Measurements from ENCODE around the gene TSPAN5. TPM values are rescaled to one million over a fixed set of nuclear protein-coding genes. Genes with fewer than 3 reads are reported as not detected.

The TSPAN5 gene
- total RNA-seq, 4 donors from 2014 or later = 14.5 to 33.4 (median 17.0) TPM

DNA sequence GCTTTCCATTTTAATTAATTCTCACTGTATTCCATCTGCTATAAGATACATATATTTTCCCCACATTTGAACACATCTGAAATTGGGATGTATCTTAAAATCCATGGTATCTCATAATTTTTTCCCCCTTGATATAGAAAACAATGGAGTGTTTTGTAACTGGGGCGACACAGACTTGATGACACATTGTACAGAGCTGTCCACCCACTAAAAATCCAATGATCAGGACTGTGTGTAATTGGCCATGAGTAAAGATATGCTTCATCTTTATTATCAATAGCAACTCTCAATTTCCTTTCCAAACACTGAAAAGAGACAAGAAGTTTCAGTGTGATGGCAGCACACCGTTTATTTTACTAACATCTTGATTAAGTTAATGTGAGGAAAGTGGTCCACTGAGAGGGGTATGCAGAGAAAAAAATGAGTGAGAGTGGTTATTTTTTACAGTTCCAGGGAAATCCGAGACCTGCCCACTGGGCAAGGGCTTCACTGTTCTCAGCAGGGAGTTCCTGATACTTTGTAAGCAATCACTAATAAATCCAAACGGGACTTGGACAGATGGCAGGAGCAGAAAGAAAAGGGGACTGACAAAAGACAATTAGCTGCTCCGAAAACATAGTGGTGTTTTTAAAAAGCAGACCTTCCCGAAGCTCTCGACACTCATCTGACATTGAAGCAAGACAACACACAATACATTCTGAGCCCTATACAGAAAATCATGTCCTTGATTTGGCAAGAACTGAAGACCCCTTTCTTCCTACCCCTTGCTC is 149.4 kb downstream of the TSPAN5 start:
- Histone ChIP-seq H3K27ac (peak overlapping the region; percentile 65), H3K4me1 (peaks cover 28% of the 10 kb centered on the region), H3K27me3 (no peaks in the 10 kb centered on the region), H3K9me3 (no peaks in the 10 kb centered on the region), H3K4me3 (no peak overlapping the region), H3K36me3 (no peaks in the 10 kb centered on the region)
- no peak for DNase-seq (ENCODE audit: low spot score in 2 of 2)
- 62% methylated on average over 7 of the region's 7 CpGs for WGBS
- TF ChIP-seq POLR2A (IDR thresholded peaks at IDR 0.05) (no peak), EP300 (IDR thresholded peaks at IDR 0.05) (no peak), POLR2AphosphoS5 (IDR thresholded peaks at IDR 0.05) (no peak)
- TF ChIP-seq, protein P1, sequence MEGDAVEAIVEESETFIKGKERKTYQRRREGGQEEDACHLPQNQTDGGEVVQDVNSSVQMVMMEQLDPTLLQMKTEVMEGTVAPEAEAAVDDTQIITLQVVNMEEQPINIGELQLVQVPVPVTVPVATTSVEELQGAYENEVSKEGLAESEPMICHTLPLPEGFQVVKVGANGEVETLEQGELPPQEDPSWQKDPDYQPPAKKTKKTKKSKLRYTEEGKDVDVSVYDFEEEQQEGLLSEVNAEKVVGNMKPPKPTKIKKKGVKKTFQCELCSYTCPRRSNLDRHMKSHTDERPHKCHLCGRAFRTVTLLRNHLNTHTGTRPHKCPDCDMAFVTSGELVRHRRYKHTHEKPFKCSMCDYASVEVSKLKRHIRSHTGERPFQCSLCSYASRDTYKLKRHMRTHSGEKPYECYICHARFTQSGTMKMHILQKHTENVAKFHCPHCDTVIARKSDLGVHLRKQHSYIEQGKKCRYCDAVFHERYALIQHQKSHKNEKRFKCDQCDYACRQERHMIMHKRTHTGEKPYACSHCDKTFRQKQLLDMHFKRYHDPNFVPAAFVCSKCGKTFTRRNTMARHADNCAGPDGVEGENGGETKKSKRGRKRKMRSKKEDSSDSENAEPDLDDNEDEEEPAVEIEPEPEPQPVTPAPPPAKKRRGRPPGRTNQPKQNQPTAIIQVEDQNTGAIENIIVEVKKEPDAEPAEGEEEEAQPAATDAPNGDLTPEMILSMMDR (IDR thresholded peaks at IDR 0.05) = no peak

DNA sequence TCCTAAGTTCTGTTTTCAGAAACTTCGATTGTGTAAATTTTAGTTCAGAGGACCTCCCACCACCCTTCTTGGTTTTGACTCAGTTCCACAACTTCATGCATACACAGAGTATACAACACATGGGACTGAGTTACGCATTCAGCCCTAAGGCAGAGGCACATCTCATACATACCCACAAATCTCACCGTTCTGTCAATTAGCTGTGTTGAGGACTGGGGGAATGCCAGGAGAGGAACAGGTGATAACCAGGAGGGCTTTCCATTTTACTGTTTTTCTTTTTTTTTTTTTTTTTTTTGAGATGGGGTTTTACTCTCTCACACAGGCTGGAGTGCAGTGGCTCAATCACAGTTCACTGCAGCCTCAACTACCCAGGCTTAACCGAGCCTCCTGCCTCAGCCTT is 150.2 kb downstream of the TSPAN5 start:
- Histone ChIP-seq H3K27ac (no peak overlapping the region), H3K36me3 (no peaks in the 10 kb centered on the region), H3K4me3 (no peak overlapping the region), H3K9me3 (no peaks in the 10 kb centered on the region), H3K27me3 (no peaks in the 10 kb centered on the region), H3K4me1 (peaks cover 28% of the 10 kb centered on the region)
- no peak for DNase-seq (ENCODE audit: low spot score in 2 of 2)
- TF ChIP-seq EP300 (IDR thresholded peaks at IDR 0.05) (no peak), POLR2A (IDR thresholded peaks at IDR 0.05) (no peak), POLR2AphosphoS5 (IDR thresholded peaks at IDR 0.05) (no peak)
- TF ChIP-seq, protein P1 (IDR thresholded peaks at IDR 0.05) = no peak
- 93% methylated on average over 4 of the region's 4 CpGs for WGBS

DNA sequence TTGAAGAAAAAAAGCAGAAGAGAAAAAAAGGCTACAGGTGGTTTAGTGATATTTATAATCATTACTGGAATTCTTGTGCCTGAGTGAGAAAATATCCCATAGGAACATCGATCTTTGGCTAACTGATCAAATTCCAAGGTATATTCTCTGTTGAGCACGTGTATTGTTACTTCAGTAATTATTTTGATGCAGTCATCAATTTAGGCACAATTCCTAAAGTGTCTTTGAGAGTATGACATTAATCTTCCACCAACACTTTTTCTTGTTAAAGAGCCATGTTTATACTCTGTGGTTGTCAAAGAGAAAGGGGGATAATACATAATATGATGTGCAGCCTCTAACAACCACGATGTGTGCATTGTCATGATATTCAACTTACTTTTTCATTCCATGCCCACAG is 151.1 kb downstream of the TSPAN5 start:
- TF ChIP-seq POLR2AphosphoS5 (IDR thresholded peaks at IDR 0.05) = no peak
- no peak for TF ChIP-seq EP300 (IDR thresholded peaks at IDR 0.05)
- TF ChIP-seq POLR2A (IDR thresholded peaks at IDR 0.05) = no peak
- TF ChIP-seq, protein P1 (IDR thresholded peaks at IDR 0.05) = no peak
- Histone ChIP-seq H3K4me3 (no peak overlapping the region), H3K9me3 (no peaks in the 10 kb centered on the region), H3K27ac (no peak overlapping the region), H3K4me1 (peaks cover 28% of the 10 kb centered on the region), H3K36me3 (no peaks in the 10 kb centered on the region), H3K27me3 (no peaks in the 10 kb centered on the region)
- DNase-seq (ENCODE audit: low spot score in 2 of 2) = no peak
- WGBS = 78% methylated on average over 3 of the region's 3 CpGs

DNA sequence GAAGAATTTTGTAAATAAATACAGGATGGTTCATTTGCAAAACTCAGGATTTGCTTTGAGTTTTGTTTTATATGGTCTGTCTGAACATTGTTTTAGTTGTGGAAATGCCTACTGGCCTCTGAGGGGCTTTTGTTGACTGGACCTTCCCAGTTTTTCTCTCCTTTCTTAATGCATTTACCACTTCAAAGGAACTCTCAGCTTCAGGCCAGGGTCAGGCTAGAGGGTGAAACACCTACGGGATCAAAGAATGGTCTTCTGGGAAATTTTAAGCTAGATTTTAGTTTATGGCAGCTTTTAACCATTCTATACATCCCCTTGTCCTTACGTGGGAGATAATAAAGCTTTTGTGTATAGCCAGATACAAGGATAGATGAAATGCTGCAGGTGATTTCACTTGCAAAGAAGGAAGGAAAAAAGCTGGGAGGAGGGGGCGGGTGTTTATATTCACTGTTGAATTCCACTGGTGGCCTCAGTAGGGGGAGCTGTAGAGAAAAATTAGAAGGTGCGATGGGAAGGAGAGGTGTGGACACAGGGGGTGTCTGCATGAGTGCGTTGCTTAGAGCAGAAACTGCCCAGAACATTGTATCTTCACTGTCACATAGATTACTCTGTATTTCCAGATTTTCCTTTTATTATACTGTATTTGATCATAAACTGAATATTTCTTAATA is 151.8 kb downstream of the TSPAN5 start:
- Histone ChIP-seq H3K4me3 (no peak overlapping the region), H3K27me3 (no peaks in the 10 kb centered on the region), H3K4me1 (peaks cover 28% of the 10 kb centered on the region), H3K36me3 (no peaks in the 10 kb centered on the region), H3K9me3 (no peaks in the 10 kb centered on the region), H3K27ac (no peak overlapping the region)
- TF ChIP-seq EP300 (IDR thresholded peaks at IDR 0.05) (no peak), POLR2AphosphoS5 (IDR thresholded peaks at IDR 0.05) (no peak), POLR2A (IDR thresholded peaks at IDR 0.05) (no peak)
- TF ChIP-seq, protein P1 (IDR thresholded peaks at IDR 0.05) = no peak
- WGBS = 79% methylated on average over 5 of the region's 5 CpGs
- DNase-seq (ENCODE audit: low spot score in 2 of 2) = no peak

DNA sequence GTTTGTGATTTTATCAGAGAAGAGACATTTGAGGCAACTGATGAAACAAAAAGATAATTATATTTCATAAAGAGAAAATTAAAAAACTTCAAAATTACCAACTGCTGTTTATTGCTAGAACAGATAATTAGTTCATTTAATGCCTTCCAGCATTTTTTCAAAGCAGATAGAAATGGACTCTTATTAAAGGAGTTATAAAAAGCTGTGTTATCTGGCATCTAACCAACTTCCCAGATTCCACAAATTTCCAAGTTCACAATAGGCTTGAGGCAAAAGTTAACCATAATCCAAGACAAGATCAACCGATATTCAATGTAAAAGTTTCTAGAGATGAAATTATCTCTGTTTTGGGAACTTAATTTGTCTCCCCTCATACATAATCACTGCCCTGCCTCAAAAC is 152.4 kb downstream of the TSPAN5 start:
- WGBS = 59% methylated on average over 1 of the region's 1 CpG
- no peak for DNase-seq (ENCODE audit: low spot score in 2 of 2)
- Histone ChIP-seq H3K4me1 (peaks cover 24% of the 10 kb centered on the region), H3K27me3 (no peaks in the 10 kb centered on the region), H3K27ac (no peak overlapping the region), H3K4me3 (no peak overlapping the region), H3K9me3 (no peaks in the 10 kb centered on the region), H3K36me3 (no peaks in the 10 kb centered on the region)
- TF ChIP-seq EP300 (IDR thresholded peaks at IDR 0.05) (no peak), POLR2AphosphoS5 (IDR thresholded peaks at IDR 0.05) (no peak), POLR2A (IDR thresholded peaks at IDR 0.05) (no peak)
- TF ChIP-seq, protein P1 (IDR thresholded peaks at IDR 0.05) = no peak

Data from suprapubic skin (tissue), 4 donors.